ENCODE results near the gene CNOT6L. TPM values are rescaled to one million over a fixed set of nuclear protein-coding genes. Genes with fewer than 3 reads are reported as not detected.

The CNOT6L gene
- total and polyA plus RNA-seq, 2 of the 4 experiments (the other 2 are of a cell fraction): 3.5 to 21.1 TPM

DNA sequence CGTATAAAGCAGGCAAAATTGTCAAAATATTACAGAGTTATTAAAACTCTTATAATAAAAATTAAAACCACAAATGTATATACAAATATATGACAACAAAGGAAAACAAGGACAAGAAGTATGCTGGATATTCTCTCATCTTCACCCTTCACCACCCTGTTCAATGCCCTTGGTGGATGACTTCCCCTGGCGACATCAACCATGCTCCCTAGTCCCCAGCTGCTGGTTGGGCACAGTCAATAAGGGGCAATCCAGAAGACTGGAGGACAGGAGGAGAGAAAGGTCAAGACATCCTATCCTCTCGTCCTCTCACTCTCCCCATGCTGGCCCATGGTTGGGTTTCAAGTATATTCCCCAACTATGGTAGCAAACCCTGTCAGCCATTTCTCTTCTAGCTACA, 142.3 kb downstream of the CNOT6L start:
- H2BK15ac ChIP-seq (ENCODE audit: low read depth, low read length): no peak overlapping the region
- no peak overlapping the region for H2AK5ac ChIP-seq (ENCODE audit: low read depth, low read length)
- no peak overlapping the region for H3K18ac ChIP-seq (ENCODE audit: low read depth, low read length)
- no peak overlapping the region for H3K4me3 ChIP-seq (ENCODE audit: insufficient read depth, low read depth, low read length)
- no peak overlapping the region for H2BK5ac ChIP-seq (ENCODE audit: low read depth, low read length, poor library complexity, severe bottlenecking)
- H4K5ac ChIP-seq (ENCODE audit: low read depth, low read length): no peak overlapping the region
- no peak overlapping the region for H3K23ac ChIP-seq (ENCODE audit: low read depth, low read length)
- WGBS, 2 experiments (ENCODE audit: extremely low coverage in 2 of 2, insufficient read length in 1 of 2): 100% methylated on average over 1 of the region's 3 CpGs; no CpG with 5 or more reads in 1 of the 2 experiments
- H3K14ac ChIP-seq (replicated peaks; ENCODE audit: low read depth, low read length): no peak overlapping the region
- peaks cover 3% of the 10 kb centered on the region; the same call in 1 of the 2 replicates for H3K27me3 ChIP-seq (ENCODE audit: control insufficient read depth, insufficient read depth, low read length)
- H3K4me1 ChIP-seq (ENCODE audit: control insufficient read depth, insufficient read depth, low read length): no peaks in the 10 kb centered on the region
- H4K20me1 ChIP-seq (ENCODE audit: insufficient read depth, low read length): no peaks in the 10 kb centered on the region
- H4K8ac ChIP-seq (ENCODE audit: low read depth in 2 of 2, low read length in 2 of 2): no peak overlapping the region
- no peak overlapping the region for H3K56ac ChIP-seq (ENCODE audit: extremely low read depth, insufficient read depth, low read length)
- H3K9me3 ChIP-seq (ENCODE audit: control insufficient read depth, insufficient read depth, low read length): no peaks in the 10 kb centered on the region
- no peak overlapping the region for H2AK9ac ChIP-seq (replicated peaks; ENCODE audit: low read depth, low read length, poor library complexity)
- BruUV-seq (replicated peaks): no TSS peak
- DNase-seq: no peak
- no peak overlapping the region for H4K91ac ChIP-seq (ENCODE audit: insufficient read depth, low read depth, low read length)
- in situ Hi-C loops (cut with MboI; ENCODE audit: low sequenced_read_pairs): no loop called here
- no peaks in the 10 kb centered on the region for H3K36me3 ChIP-seq (ENCODE audit: control insufficient read depth, insufficient read depth, low read length)
- no peak overlapping the region for H2AFZ ChIP-seq (replicated peaks; ENCODE audit: low read length, poor library complexity)
- dilution Hi-C loops (cut with HindIII; ENCODE audit: low sequenced_read_pairs, unreplicated experiment): no loop called here
- TF ChIP-seq, protein P1, sequence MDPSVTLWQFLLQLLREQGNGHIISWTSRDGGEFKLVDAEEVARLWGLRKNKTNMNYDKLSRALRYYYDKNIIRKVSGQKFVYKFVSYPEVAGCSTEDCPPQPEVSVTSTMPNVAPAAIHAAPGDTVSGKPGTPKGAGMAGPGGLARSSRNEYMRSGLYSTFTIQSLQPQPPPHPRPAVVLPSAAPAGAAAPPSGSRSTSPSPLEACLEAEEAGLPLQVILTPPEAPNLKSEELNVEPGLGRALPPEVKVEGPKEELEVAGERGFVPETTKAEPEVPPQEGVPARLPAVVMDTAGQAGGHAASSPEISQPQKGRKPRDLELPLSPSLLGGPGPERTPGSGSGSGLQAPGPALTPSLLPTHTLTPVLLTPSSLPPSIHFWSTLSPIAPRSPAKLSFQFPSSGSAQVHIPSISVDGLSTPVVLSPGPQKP (IDR thresholded peaks at IDR 0.05; ENCODE audit: borderline replicate concordance, low read depth, low read length): no peak
- no peak for TF ChIP-seq CHD1 (IDR thresholded peaks at IDR 0.05; ENCODE audit: low read depth, low read length)
- no peak for TF ChIP-seq RAD21 (IDR thresholded peaks at IDR 0.05; ENCODE audit: low read length)
- TF ChIP-seq MAFK (IDR thresholded peaks at IDR 0.05; ENCODE audit: low read depth, low read length): no peak
- TF ChIP-seq MAZ (IDR thresholded peaks at IDR 0.05; ENCODE audit: borderline replicate concordance, low read depth, low read length): no peak
- no peak for TF ChIP-seq NFE2L2 (IDR thresholded peaks at IDR 0.05; ENCODE audit: low read depth, low read length)
- no peak for TF ChIP-seq FOS (IDR thresholded peaks at IDR 0.05; ENCODE audit: low read depth, low read length)
- H2BK20ac ChIP-seq (ENCODE audit: low read depth, low read length): no peak overlapping the region
- POLR2A ChIA-PET (ENCODE audit: unreplicated experiment): no interaction called here
- no peak for ATAC-seq (ENCODE audit: low read depth)
- no peak overlapping the region for H3K4ac ChIP-seq (ENCODE audit: low read depth, low read length)
- H3K79me1 ChIP-seq (ENCODE audit: low read depth in 1 of 2, low read length in 2 of 2): no peaks in the 10 kb centered on the region
- H3K27ac ChIP-seq (ENCODE audit: insufficient read depth, low read length): no peak overlapping the region
- intact Hi-C loops (cut with micrococcal nuclease): no loop called here
- no peaks in the 10 kb centered on the region for H3K9me1 ChIP-seq (ENCODE audit: insufficient read depth, low read length)
- CTCF ChIA-PET: no interaction called here
- no peak overlapping the region for H2BK120ac ChIP-seq (ENCODE audit: low read depth, low read length)
- H3K9ac ChIP-seq (ENCODE audit: low read depth, low read length): no peak overlapping the region
- no peak overlapping the region for H3K4me2 ChIP-seq (ENCODE audit: low read depth, low read length)
